Effector CD8-positive, alpha-beta T cell (primary cell): ENCODE measurements around the gene PGBD1.
"Not testable (repeated sequence)": the region's sequence is repeated elsewhere in the genome, so short reads cannot be mapped to it uniquely, and the experiment has no call there.

Experiments
- DNase-seq: peaks from one replicate; lab custom pipeline; 2025; lab: John Stamatoyannopoulos, UW

The PGBD1 gene

DNA sequence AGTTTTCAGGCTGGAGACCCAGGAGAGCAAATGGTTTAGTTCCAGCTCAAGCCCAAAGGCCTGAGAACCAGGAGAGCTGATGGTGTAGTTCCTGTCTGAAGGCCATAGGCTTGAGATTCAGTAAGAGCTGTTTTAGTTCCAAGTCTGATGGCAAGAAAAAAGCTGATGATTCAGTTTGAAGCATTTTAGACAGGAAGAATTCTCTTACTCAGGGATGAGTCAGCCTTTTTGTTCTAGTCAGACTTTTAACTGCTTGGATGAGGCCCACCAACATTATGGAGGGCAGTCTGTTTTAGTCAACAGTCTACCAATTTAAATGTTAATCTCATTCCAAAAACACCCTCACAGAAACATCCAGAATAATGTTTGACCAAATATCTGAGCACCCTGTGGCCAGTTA is 11.9 kb upstream of the PGBD1 start:
- no peak for DNase-seq

DNA sequence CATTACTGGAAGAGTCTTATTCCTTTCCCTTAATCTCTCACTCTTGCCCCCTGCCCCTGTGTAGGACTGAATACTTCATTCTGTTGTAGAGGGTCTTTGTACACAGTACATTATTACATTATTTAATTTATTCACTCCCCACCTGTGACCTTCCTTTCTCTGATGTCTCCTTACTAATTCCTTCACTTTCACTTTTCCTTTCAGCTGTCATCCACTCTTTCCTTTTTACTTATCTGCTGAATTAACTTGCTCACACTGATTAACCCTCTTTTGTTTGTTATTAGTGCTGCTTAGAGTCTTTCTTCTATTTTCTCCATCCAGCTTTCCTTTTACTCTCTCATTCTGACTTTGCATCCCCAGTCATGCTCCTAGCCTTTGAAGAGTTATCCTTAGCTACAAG is 6.5 kb upstream of the PGBD1 start:
- DNase-seq: no peak

DNA sequence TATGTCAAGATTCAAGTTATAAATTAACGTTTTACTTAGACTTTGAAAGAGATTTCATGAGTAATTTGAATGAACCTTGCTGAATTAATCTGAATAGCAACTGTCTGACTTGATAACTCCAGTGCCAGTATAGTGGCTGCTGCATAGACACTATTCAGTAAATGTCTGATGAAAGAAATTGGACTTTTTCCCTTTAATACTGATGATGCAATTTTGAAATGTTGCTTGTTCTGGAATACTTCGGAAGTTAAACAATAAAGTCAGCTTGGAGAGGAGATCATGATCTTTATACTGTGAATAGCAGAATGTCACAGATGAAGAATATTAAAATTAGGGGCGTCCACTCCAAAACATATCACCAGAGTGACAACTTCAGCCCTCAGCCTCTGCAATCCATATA is 3.6 kb upstream of the PGBD1 start:
- DNase-seq: no peak

- no peak for DNase-seq
Observed at GRCh38 chr6:28280595-28281287, 631 bp upstream of the PGBD1 start.

DNA sequence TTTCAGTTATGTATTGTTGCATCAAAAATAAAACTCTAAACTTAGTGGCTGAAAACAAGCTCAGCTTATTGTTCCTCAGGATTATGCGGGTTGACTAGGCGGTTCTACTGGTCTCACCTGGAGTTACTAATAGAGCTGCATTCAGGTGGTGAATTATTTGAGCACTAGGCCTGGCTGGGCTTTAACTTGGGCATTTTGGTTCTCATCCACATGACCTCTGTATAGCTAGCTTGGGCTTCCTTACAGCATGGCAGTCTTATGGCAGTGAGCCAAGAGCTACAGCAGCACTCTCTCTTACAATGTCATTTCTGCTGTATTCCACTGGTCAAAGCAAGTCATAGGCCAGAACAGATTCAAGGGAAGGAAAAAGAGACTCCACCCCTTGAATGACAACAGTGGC is 1.6 kb downstream of the PGBD1 start:
- DNase-seq: no peak

DNA sequence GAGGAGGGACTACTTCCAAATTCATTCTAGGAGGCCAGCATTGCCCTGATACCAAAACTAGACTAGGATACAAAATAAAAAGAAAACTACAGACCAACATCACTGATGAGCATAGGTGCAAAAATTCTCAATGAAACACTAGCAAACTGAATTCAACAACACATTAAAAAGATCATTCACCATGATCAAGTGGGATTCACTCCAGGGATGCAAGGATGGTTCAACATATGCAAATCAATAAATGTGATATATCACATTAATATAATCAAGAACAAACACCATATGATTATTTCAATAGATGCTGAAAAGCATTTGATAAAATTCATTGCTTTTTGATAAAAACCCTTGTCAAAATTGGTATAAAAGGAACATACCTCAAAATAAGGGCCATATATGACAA is 10.2 kb downstream of the PGBD1 start:
- DNase-seq: no peak

GRCh38 chr6:28295326-28295725 is 14.0 kb downstream of the PGBD1 start:
- no peak for DNase-seq

DNA sequence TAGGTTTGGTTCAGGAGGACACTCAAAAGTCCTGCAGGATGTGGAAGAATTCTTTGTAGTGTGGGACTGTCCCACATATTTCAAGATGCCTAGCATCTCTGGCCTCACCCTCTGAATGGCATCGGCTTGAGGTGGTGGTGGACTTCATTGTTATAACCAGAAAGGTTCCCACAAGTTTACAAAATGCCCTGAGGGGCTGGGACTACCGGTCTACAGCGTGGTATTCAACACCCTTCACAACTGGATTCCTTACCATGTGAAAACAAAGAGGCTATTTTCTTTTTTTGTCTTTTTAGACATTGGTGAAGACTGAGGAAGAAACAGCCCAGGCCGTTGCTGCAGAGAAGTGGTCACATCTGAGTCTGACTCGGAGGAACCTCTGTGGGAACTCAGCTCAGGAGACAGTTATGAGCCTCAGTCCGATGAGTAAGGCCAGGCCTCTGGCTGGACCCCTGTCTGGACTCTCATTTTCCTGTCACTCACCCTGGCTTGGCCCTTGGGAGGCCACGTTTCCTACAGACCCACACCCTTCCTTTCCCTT is 15.2 kb downstream of the PGBD1 start:
- DNase-seq: no peak

DNA sequence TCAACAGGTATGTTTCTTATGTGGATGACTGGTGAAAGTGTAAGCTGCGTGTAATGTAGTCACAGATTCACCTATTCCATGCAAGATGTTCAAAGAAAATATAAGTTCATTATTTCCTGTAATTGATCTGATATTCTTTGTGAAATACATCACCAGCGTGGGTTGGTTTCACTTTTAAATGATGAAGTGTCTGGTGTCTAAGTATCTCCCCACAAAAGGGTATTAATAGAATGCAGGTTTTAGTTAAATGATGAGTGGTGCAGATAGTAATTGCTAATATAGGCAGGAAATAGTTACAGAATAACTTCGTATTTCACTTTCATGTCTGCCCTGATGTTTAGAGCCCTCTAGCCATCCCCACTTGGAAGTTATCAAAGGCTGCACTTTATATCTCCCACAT is 22.2 kb downstream of the PGBD1 start:
- no peak for DNase-seq

DNA sequence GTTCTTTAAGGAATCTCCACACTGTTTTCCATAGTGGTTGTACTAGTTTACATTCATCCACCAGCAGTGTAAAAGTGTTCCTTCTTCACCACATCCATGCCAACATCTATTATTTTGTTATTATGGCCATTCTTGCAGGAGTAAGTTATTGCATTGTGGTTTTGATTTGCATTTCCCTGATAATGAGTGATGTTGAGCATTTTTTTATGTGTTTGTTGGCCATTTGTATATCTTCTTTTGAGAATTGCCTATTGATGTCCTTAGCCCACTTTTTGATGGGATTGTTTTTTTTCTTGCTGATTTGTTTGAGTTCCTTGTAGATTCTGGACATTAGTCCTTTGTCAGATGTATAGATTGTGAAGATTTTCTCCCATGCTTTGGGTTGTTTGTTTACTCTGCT is 25.0 kb downstream of the PGBD1 start:
- not testable (repeated sequence) for DNase-seq

GRCh38 chr6:28311139-28311823 is 29.9 kb downstream of the PGBD1 start:
- DNase-seq: no peak

DNA sequence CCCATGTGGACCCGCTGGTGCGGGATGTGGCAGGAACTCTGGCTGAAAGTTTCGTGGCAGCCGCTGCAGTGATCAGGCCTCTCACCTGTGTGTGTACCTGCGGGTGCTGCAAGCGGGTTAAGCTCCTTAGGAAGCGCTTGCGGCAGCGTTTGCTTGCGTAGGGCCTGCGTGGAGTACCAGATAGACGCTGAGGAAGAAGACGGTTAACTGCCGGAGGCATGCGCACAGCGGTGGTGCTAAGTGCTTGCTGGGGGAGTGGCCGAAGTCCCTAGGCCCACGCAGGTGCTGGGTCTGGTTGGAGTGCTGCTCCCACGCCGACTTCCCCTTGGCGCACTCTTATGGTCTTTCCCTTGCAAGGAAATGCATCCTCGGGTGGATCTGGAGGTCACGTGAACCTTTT is 31.6 kb downstream of the PGBD1 start:
- no peak for DNase-seq

DNA sequence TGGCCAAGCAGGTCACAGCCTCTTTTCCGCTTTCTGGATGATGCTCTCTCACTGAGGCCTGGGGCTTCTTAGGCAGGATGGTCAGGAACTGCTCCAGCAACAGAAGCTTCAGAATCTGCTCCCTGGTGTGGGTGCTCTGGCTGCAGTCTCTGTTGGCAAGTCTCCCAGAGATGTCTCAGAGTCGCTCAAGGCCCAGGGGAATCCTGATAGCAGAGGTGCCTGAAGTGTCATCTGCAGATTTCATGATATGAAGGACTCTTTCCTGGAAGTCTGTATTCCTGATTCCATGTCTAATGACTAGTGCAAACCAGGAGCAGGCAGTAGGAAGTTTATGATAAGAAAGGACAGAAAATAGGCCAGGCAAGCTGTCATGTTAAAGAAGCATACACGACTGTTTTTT is 34.3 kb downstream of the PGBD1 start:
- DNase-seq: no peak

GRCh38 chr6:28317866-28318265 is 36.5 kb downstream of the PGBD1 start:
- not testable (repeated sequence) for DNase-seq

- no peak for DNase-seq
Observed at GRCh38 chr6:28322661-28323060, 41.3 kb downstream of the PGBD1 start.

- no peak for DNase-seq
Observed at GRCh38 chr6:28323813-28324424, 42.5 kb downstream of the PGBD1 start.

GRCh38 chr6:28326371-28326948 is 45.1 kb downstream of the PGBD1 start:
- DNase-seq: no peak

DNA sequence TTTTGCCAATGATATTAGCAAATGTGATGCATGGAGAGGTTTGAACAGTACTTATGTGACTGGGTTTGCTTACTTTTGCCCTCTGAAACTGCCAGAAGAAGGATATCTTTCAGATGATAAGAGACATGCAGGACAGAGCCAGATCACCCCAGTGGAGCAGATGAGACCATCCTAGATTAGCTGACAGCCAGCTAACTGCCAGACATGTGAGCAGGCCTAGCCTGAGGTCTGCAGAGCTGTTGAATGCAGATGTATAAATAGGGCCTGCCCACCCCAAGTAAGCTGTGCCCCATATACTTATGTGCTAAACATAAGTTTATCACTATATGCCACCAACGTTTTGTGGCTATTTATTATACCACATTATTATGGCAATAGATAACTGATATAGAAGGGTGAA is 48.7 kb downstream of the PGBD1 start:
- DNase-seq: no peak

GRCh38 chr6:28333047-28333446 is 51.7 kb downstream of the PGBD1 start:
- no peak for DNase-seq

- no peak for DNase-seq
Observed at GRCh38 chr6:28333599-28334018, 52.2 kb downstream of the PGBD1 start.

DNA sequence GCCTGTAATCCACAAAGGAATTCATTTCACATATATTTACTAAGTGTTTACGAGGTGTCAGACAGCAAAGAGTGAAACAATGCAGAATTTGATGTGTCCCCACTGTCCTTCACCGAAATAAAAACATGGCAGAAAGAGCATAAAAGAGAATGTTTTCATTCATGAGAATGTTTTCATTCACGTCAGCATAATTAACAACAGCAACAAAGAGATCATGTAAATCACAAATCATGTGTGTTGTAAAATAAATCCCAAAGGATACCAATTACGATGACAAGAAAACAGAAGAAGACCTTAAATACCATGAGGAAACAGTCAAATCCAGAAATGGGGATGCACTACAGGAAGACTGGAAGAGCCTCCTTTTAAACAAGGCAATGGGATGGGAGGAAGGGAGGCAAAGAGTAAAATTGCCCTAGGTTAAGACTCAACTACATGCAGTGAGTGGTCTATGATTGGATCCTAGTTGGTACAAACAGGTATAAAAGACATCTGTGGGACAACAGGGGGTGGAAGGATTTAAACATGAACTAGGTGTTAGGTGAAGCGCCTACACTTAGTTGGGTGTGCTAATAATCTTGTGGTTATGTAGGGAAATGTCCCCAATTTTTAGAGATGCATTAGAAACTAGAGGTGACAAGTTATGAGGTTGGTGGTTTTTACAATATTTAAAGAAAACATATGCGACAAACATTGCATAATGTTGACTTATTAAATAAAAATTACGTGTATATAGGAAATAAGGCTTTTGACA is 53.1 kb downstream of the PGBD1 start:
- no peak for DNase-seq

GRCh38 chr6:28335040-28335563 is 53.7 kb downstream of the PGBD1 start:
- no peak for DNase-seq
